PFSK-1 (cell line): Measurements from ENCODE around the gene SNRPA1.

ENCODE experiments used
- FOXP2 ChIP-seq: optimal IDR thresholded peaks from 2 replicates; pipeline ENCODE3; 2011; ENCODE audit warnings: borderline replicate concordance, control low read depth, inconsistent platforms; ENCODE audit not compliant: insufficient read depth; ENCODE audit errors: extremely low read length, extremely low read depth
- POLR2AphosphoS5 ChIP-seq: IDR thresholded peaks from 2 replicates; pipeline ENCODE4 v1.6.1; 2012; ENCODE audit warnings: low read depth, mild to moderate bottlenecking, control low read depth, low read length, moderate library complexity
- SIN3A ChIP-seq: IDR thresholded peaks from 2 replicates; pipeline ENCODE4 v1.6.1; 2012; ENCODE audit warnings: mild to moderate bottlenecking, low read length, moderate library complexity, borderline replicate concordance; ENCODE audit not compliant: insufficient read depth
- TAF1 ChIP-seq: IDR thresholded peaks from 2 replicates; pipeline ENCODE4 v1.6.1; 2012; ENCODE audit warnings: low read length, control low read depth, borderline replicate concordance; ENCODE audit not compliant: insufficient read depth
- TF ChIP-seq, protein P1 (sequence below), 2 experiments: IDR thresholded peaks; 2 replicates each; pipeline versions ENCODE4 v1.6.1 to v1.8.0; 2011 to 2012; ENCODE audit warnings: low read depth in 2 of 2, low read length in 2 of 2, control low read depth in 1 of 2, inconsistent platforms in 1 of 2, mild to moderate bottlenecking in 1 of 2, moderate library complexity in 1 of 2; ENCODE audit not compliant: insufficient read depth in 1 of 2

SNRPA1 gene

DNA sequence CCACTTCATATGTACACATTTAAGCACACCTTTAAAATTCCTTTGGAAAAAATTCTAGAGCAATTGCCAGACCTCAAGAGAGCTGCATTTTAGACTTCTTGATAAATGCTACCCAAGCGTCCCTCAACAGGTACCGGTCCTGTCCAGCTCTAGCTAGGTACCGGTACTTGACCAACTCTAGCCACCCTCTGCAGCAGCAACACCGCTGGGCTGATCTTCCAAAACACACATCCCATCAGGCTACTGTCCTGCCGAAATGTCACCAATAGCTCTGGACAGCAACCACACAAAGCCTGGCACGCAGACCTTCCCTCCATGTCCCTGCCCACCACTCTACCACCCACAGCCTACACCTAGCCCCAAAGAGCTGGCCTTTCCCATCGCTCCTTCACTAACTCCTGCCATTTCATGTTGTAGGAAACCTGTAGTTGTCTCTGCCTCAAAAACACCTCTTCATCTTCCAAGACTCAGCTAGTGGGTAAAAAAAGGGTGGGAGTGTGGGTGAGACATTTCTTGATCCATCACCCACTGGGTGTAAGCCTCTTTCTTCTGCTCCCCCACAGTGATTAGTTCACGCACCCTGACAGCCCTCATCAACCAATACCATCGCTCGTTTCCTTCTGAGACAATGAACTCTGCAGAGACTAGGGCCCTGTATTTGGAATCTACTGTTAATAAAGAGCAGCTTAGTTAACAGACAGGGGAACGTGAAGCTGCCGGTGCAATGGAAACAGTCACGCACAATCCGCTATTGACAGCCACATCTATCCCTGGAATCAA lies 50.0 kb downstream of the SNRPA1 start:
- TF ChIP-seq, protein P1, sequence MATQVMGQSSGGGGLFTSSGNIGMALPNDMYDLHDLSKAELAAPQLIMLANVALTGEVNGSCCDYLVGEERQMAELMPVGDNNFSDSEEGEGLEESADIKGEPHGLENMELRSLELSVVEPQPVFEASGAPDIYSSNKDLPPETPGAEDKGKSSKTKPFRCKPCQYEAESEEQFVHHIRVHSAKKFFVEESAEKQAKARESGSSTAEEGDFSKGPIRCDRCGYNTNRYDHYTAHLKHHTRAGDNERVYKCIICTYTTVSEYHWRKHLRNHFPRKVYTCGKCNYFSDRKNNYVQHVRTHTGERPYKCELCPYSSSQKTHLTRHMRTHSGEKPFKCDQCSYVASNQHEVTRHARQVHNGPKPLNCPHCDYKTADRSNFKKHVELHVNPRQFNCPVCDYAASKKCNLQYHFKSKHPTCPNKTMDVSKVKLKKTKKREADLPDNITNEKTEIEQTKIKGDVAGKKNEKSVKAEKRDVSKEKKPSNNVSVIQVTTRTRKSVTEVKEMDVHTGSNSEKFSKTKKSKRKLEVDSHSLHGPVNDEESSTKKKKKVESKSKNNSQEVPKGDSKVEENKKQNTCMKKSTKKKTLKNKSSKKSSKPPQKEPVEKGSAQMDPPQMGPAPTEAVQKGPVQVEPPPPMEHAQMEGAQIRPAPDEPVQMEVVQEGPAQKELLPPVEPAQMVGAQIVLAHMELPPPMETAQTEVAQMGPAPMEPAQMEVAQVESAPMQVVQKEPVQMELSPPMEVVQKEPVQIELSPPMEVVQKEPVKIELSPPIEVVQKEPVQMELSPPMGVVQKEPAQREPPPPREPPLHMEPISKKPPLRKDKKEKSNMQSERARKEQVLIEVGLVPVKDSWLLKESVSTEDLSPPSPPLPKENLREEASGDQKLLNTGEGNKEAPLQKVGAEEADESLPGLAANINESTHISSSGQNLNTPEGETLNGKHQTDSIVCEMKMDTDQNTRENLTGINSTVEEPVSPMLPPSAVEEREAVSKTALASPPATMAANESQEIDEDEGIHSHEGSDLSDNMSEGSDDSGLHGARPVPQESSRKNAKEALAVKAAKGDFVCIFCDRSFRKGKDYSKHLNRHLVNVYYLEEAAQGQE (IDR thresholded peaks at IDR 0.05; ENCODE audit: insufficient read depth in 1 of 2, low read depth in 2 of 2, low read length in 2 of 2) = no peak
- no peak for TF ChIP-seq TAF1
- no peak for TF ChIP-seq SIN3A
- TF ChIP-seq POLR2AphosphoS5 = no peak
- TF ChIP-seq FOXP2 = no peak

- TF ChIP-seq, protein P1 (IDR thresholded peaks at IDR 0.05; ENCODE audit: insufficient read depth in 1 of 2, low read depth in 2 of 2, low read length in 2 of 2) = no peak
- TF ChIP-seq POLR2AphosphoS5 (no peak), TAF1 (no peak), SIN3A (no peak)
Measured at GRCh38 chr15:101244036-101244781, 50.8 kb downstream of the SNRPA1 start.

DNA sequence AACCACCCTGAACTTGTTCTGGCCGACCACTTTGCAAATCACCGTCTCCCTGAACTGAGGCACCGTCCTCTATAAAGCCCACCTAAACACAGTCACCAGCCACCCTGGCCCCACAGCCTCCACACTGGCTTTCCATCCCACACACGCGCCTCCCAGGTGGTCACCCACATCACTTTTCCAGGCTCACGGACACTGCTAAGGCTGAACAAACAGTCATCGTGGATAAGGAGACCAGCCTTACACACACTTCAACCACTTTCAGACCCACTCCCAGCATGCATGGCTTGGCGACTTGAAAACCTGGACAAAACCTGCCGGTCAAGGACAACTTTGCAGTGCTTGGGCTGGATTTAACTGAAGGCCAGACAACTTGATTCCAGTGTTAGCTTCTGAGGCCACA lies 51.6 kb downstream of the SNRPA1 start:
- TF ChIP-seq TAF1 = no peak
- no peak for TF ChIP-seq SIN3A
- TF ChIP-seq POLR2AphosphoS5 = no peak
- TF ChIP-seq FOXP2 = no peak
- TF ChIP-seq, protein P1 (IDR thresholded peaks at IDR 0.05; ENCODE audit: insufficient read depth in 1 of 2, low read depth in 2 of 2, low read length in 2 of 2) = no peak

- no peak for TF ChIP-seq POLR2AphosphoS5
- no peak for TF ChIP-seq FOXP2
- no peak for TF ChIP-seq SIN3A
- TF ChIP-seq TAF1 = no peak
- TF ChIP-seq, protein P1 (IDR thresholded peaks at IDR 0.05; ENCODE audit: insufficient read depth in 1 of 2, low read depth in 2 of 2, low read length in 2 of 2) = no peak
Measured at GRCh38 chr15:101242999-101243336, 52.1 kb downstream of the SNRPA1 start.
